Thoracic aorta (tissue), 2 donors: ENCODE results near the gene NRG2. TPM values are rescaled to one million over a fixed set of nuclear protein-coding genes. Genes with fewer than 3 reads are reported as not detected.

Source experiments
- ATAC-seq: fragments of 150-250 bp; one replicate; pipeline ENCODE4 v1.8.0; 2017; ENCODE audit warnings: low read depth; ENCODE audit not compliant: insufficient number of reproducible peaks, low FRiP score
- DNase-seq: peaks from one replicate; pipeline ENCODE4 v3.0.0-alpha.2; 2020; ENCODE audit warnings: low spot score
- H3K27ac ChIP-seq, 2 donors: fragments of 200-600 bp; sonication (generic); 1 replicate in 1 of 2; 2 replicates in 1 of 2; pipeline ENCODE4 v1.5.1; 2016; ENCODE audit warnings: mild to moderate bottlenecking in 2 of 2, moderate library complexity in 2 of 2
- H3K27me3 ChIP-seq: fragments of 200-600 bp; sonication (generic); replicated peaks from 2 replicates; pipeline ENCODE4 v1.6.0; 2016; ENCODE audit warnings: mild to moderate bottlenecking; ENCODE audit not compliant: insufficient read depth
- H3K36me3 ChIP-seq: fragments of 200-600 bp; sonication (generic); one replicate; pipeline ENCODE4 v1.5.1; 2016
- H3K4me1 ChIP-seq, 2 donors: fragments of 200-600 bp; sonication (generic); 1 replicate in 1 of 2; 2 replicates in 1 of 2; pipeline versions ENCODE4 v1.5.1 to v1.6.0; 2016; ENCODE audit warnings: low read depth in 2 of 2, mild to moderate bottlenecking in 1 of 2; ENCODE audit not compliant: control insufficient read depth in 1 of 2
- H3K4me3 ChIP-seq: fragments of 200-600 bp; sonication (generic); 2 replicates; pipeline ENCODE4 v1.5.1; 2016; ENCODE audit warnings: mild to moderate bottlenecking
- H3K9me3 ChIP-seq: fragments of 200-600 bp; sonication (generic); 2 replicates; pipeline ENCODE4 v1.5.1; 2016
- CTCF ChIP-seq: fragments of 200-600 bp; sonication (generic); IDR thresholded peaks from one replicate; pipeline ENCODE4 v1.5.1; 2019; ENCODE audit warnings: antibody characterized with exemption
- total RNA-seq, 2 donors: library from RNA; depleted of rRNA; stranded (reverse); fragments of >200 nt; gene quantifications; one replicate each; pipeline versions ENCODE4 v1.1.0 to v1.2.3, GENCODE V29; 2016

NRG2 gene
- total RNA-seq, 2 donors from 2014 or later: 2.3 to 6.9 TPM

GRCh38 chr5:140018920-140019644 is 24.0 kb downstream of the NRG2 start:
- H3K27ac ChIP-seq: no peak overlapping the region
- TF ChIP-seq CTCF: no peak
- no peak overlapping the region for H3K4me3 ChIP-seq
- DNase-seq (no peak), ATAC-seq (no peak)
- no peaks in the 10 kb centered on the region for H3K27me3 ChIP-seq
- peaks cover 0 to 32% of the 10 kb centered on the region in 2 donors for H3K4me1 ChIP-seq
- no peaks in the 10 kb centered on the region for H3K36me3 ChIP-seq
- H3K9me3 ChIP-seq: no peaks in the 10 kb centered on the region

- Histone ChIP-seq H3K4me3 (no peak overlapping the region), H3K27ac (no peak overlapping the region), H3K9me3 (no peaks in the 10 kb centered on the region), H3K4me1 (peaks cover 0 to 32% of the 10 kb centered on the region in 2 donors), H3K36me3 (no peaks in the 10 kb centered on the region), H3K27me3 (no peaks in the 10 kb centered on the region)
- DNase-seq (no peak), ATAC-seq (no peak)
- no peak for TF ChIP-seq CTCF
Measured at GRCh38 chr5:140018517-140018916, 24.6 kb downstream of the NRG2 start.

GRCh38 chr5:140018096-140018481 is 25.0 kb downstream of the NRG2 start:
- no peak for ATAC-seq
- H3K4me1 ChIP-seq: peaks cover 0 to 32% of the 10 kb centered on the region in 2 donors
- no peaks in the 10 kb centered on the region for H3K27me3 ChIP-seq
- H3K9me3 ChIP-seq: no peaks in the 10 kb centered on the region
- H3K36me3 ChIP-seq: no peaks in the 10 kb centered on the region
- H3K4me3 ChIP-seq: no peak overlapping the region
- no peak for TF ChIP-seq CTCF
- H3K27ac ChIP-seq: no peak overlapping the region
- no peak for DNase-seq

GRCh38 chr5:140017397-140018095 is 25.6 kb downstream of the NRG2 start:
- no peak overlapping the region for H3K4me3 ChIP-seq
- no peak for DNase-seq
- no peaks in the 10 kb centered on the region for H3K9me3 ChIP-seq
- no peak for TF ChIP-seq CTCF
- no peak overlapping the region for H3K27ac ChIP-seq
- H3K36me3 ChIP-seq: no peaks in the 10 kb centered on the region
- H3K27me3 ChIP-seq: no peaks in the 10 kb centered on the region
- no peak for ATAC-seq
- H3K4me1 ChIP-seq: peaks cover 0 to 32% of the 10 kb centered on the region in 2 donors

- no peak overlapping the region for H3K27ac ChIP-seq
- DNase-seq (no peak), ATAC-seq (no peak)
- H3K27me3 ChIP-seq: no peaks in the 10 kb centered on the region
- H3K9me3 ChIP-seq: no peaks in the 10 kb centered on the region
- TF ChIP-seq CTCF: no peak
- H3K36me3 ChIP-seq: no peaks in the 10 kb centered on the region
- no peak overlapping the region for H3K4me3 ChIP-seq
- peaks cover 0 to 20% of the 10 kb centered on the region in 2 donors for H3K4me1 ChIP-seq
Measured at GRCh38 chr5:140015706-140016105, 27.4 kb downstream of the NRG2 start.
